HG03097 (cell line): ENCODE measurements around the gene FOXRED2.
"Not testable (repeated sequence)": the region's sequence is repeated elsewhere in the genome, so short reads cannot be mapped to it uniquely, and the experiment has no call there.

Experiments used
- ATAC-seq: cut with Tn5 transposase; IDR thresholded peaks from one replicate; pipeline ENCODE4 v1.9.1; 2021; ENCODE audit not compliant: unreplicated experiment, low FRiP score

FOXRED2 gene

DNA sequence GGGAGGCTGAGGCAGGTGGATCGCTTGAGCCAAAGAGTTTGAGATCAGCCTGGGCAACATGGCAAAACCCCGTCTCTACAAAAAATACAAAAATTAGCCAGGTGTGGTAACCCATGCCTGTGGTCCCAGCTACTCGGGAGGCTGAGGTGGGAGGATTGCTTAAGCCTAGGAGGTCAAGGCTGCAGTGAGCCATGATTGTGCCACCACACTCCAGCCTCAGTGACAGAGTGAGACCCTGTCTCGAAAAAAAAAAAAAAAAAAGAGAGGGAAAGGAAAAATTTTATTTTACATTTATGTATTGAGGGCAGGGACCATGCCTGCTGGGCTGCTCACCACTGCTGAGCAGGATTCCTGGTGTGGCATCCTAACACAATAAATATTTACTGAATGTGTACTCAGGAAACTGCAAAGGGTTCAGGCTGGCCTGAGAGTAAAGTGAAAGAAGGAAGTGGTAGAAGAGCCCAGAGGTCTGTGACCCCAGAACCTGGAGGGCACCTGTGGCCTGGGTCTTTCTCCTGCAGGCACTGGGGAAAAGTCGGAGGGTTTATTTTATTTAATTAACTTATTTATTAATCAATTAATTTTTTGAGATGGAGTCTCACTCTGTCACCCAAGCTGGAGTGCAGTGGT lies 53.7 kb downstream of the FOXRED2 start:
- ATAC-seq, result not testable (repeated sequence)

DNA sequence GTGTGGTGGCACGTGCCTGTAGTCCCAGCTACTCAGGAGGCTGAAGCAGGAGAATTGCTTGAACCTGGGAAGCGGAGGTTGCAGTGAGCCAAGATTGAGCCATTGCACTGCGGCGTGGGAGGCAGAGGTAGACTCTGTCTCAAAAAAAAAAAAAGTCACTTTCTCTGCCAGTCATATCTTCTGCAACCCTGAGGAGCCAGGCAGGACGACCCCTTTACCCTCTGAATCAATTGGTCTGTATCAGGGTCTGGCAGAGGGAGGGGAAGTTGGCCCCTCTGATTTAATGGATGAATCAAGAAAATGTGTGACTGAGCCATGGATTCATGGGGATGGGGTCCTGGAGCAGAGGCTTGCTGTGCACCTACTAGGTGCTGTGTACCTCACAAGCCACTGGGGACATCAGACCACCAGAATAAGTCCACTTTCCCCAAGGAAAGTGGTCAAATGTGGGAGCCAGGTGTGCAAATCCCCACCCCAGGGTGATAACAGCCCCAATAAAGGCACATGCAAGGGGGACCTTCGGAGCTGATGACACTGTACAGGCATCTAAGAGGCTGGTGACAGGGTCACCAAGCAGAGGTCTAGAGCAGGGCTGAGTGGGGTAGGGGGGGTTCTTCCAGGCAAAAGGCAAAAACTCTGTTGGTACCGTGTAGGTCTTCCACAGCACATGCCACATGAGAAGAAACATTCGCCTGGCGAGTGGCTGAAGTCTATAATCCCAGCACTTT lies 54.4 kb downstream of the FOXRED2 start:
- ATAC-seq, result no peak

DNA sequence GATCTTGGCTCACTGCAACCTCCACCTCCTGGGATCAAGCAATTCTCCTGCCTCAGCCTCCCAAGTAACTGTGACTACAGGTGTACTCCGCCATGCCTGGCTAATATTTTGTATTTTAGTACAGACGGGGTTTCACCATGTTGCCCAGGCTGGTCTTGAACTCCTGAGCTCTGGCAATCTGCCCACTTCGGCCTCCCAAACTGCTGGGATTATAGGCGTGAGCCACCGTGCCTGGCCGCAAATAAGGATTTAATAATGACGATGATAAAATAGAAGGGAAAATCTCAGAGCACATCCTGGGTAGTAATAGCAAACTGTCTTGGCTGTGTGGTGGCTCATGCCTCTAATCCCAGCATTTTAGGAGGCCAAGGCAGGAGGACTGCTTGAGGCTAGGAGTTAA lies 55.9 kb downstream of the FOXRED2 start:
- not testable (repeated sequence) for ATAC-seq

DNA sequence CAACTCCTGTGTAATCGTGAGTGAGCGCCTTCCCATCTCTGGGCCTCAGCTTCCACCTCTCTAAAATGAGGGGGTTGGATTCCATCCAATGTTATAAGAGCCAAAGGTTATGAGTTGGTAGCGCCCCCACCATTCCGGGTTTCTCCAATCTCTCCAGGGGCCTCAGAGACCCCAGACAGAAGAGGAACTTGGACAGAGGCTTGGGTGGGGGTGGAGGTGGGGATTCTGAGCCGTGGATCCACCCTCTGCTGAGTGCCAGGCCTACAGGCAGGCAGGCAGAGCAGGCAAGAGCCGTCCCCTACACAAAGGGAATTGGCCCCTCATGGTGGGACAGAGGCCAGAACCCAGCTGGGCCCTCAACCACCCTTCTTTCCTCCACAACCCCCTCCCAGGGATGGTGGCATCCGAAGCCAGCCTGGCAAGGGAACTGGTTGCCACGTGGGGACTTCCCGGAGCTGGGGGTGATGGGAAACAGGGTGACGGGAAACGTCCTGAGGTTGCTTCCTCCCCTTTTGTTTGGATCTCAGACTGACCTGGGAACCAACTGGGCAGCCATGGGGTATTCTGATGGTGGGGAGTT lies 57.2 kb downstream of the FOXRED2 start:
- no peak for ATAC-seq

DNA sequence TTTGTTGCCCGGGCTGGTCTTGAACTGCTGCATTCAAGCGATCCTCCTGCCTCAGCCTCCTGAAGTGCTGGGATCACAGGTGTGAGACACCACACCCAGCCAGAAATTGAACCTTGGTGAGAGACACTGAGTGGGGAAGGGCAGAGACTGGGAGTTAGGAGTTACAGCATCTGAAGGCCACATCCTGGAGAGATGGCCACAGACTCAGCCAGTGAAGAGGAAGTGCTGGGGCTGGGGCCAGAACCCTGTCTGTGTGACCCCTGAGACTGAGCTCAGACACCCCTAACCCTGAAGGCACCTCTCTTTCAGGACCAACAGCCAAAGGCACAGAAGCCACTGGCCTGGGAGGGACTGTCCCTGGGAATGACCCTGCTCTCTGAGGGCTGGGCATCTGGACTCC lies 59.2 kb downstream of the FOXRED2 start:
- no peak for ATAC-seq

GRCh38 chr22:36445158-36445668 lies 61.6 kb downstream of the FOXRED2 start:
- ATAC-seq, result no peak

DNA sequence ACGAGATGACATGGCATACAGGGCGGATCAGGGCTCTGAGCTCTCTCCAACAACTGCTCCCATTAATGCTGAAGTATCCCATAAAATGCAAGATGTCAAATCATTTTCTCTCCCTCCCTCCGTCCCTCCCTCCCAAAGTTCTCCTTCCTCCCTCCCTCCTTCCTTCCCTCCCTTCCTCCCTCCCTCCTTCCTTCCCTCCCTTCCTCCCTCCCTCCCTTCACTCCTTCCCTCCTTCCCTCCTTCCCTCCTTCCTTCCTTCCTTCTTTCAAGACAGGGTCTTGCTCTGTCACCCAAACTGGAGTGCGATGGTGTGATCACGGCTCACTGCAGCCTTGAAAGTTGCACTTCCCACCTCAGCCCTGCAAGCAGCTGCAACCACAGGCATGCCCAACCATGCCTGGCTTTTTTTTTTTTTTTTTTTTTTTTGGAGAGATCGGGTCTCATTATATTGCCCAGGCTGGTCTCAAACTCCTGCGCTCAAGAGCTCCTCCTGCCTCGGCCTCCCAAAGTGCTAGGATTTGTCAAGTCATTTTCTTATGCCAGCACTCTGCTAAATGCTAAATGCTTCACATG lies 63.6 kb downstream of the FOXRED2 start:
- ATAC-seq, result no peak

DNA sequence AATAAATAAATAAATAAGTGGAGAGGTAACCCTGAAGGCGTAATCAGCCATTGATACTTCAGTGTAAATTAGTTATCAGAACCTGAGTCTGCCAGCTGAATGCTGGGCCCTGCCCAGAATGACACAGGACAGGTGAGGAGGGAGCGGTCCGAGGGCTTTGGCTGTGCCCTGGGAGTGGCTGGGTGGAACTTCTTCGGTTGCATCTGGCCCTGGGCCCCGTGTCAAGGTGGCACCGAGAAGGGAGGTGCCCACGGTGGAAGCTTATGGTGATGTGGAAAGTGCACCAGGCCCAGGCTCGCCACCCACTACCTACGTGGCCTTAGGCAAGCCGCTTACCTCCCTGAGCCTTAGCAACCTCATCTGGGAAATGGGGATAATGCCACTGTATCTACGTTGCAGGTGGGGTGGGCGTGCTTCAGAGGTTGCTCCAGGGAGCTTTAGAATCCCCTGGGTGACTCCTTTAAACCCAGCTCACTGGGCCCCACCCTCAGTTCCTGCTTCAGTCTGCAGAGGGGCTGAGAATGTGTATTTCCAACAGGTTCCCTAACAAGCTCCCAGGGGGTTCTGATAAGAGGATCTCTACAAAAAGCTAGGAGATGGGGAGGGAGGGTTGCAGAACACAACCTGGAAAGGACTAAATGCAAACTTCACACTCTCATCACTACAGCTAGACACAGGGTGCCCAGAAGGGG lies 64.2 kb downstream of the FOXRED2 start:
- no peak for ATAC-seq

GRCh38 chr22:36440429-36441002 lies 66.3 kb downstream of the FOXRED2 start:
- no peak for ATAC-seq

GRCh38 chr22:36439481-36440271 lies 67.2 kb downstream of the FOXRED2 start:
- ATAC-seq, result no peak
